AG04449 (cell line): ENCODE results near the gene CDC42BPB.

Source experiments
- CTCF ChIA-PET: fragments of 350-600 bp; formaldehyde crosslinking; extraction: SDS; loops from one replicate; lab custom pipeline; 2021; ENCODE audit warnings: antibody characterized with exemption; lab: Yijun Ruan, JAX
- POLR2A ChIA-PET: fragments of 400-600, 350-600 bp; formaldehyde crosslinking; extraction: SDS; loops from one replicate; lab custom pipeline; 2020; ENCODE audit warnings: antibody characterized with exemption, inconsistent platforms; lab: Yijun Ruan, JAX
- DNase-seq: peaks from one replicate; pipeline ENCODE4 v3.0.0-alpha.2; 2010; ENCODE audit warnings: low read depth, low spot score
- H3K4me3 ChIP-seq: 2 replicates; pipeline ENCODE4 v1.5.1; 2011; ENCODE audit warnings: low read depth, mild to moderate bottlenecking, control low read depth, low read length
- CTCF ChIP-seq: IDR thresholded peaks from one replicate; pipeline ENCODE4 v1.5.1; 2011; ENCODE audit warnings: mild to moderate bottlenecking, moderate library complexity, low read length, control low read depth, inconsistent platforms; ENCODE audit not compliant: insufficient read depth; ENCODE audit errors: missing control alignments

The CDC42BPB gene

GRCh38 chr14:102962111-102962627, 95.2 kb downstream of the CDC42BPB start:
- no peak overlapping the region for H3K4me3 ChIP-seq
- no peak for DNase-seq
- ChIA-PET POLR2A (no interaction called here), CTCF (no interaction called here)
- no peak for TF ChIP-seq CTCF

GRCh38 chr14:102958461-102958860, 98.9 kb downstream of the CDC42BPB start:
- POLR2A ChIA-PET: no interaction called here
- CTCF ChIA-PET: no interaction called here
- no peak for TF ChIP-seq CTCF
- DNase-seq: no peak
- H3K4me3 ChIP-seq: no peak overlapping the region

- CTCF ChIA-PET: no interaction called here
- DNase-seq: no peak
- no peak for TF ChIP-seq CTCF
- POLR2A ChIA-PET: interaction anchor here (0.6 kb wide), 1 partner anchor 118 kb away, joined by 3 read pairs; no protein-coding TSS in a partner anchor
- H3K4me3 ChIP-seq: no peak overlapping the region
Measured at GRCh38 chr14:102957222-102957621, 100.1 kb downstream of the CDC42BPB start.

- no peak overlapping the region for H3K4me3 ChIP-seq
- ChIA-PET POLR2A (no interaction called here), CTCF (interaction anchor here (0.8 to 2.0 kb wide), 4 partner anchors 12 to 261 kb away, joined by 3 to 6 read pairs (median 4); no protein-coding TSS in a partner anchor)
- no peak for TF ChIP-seq CTCF
- DNase-seq: no peak
Measured at GRCh38 chr14:102955636-102956408, 101.5 kb downstream of the CDC42BPB start.

- no peak overlapping the region for H3K4me3 ChIP-seq
- DNase-seq: no peak
- POLR2A ChIA-PET: no interaction called here
- TF ChIP-seq CTCF: no peak
- CTCF ChIA-PET: interaction anchor here (3.6 kb wide), 1 partner anchor 261 kb away, joined by 18 read pairs; no protein-coding TSS in a partner anchor
Measured at GRCh38 chr14:102954081-102954789, 103.1 kb downstream of the CDC42BPB start.

- ChIA-PET POLR2A (no interaction called here), CTCF (interaction anchor here (1.0 to 3.6 kb wide), 2 partner anchors 138 to 259 kb away, joined by 3 to 18 read pairs; no protein-coding TSS in a partner anchor)
- no peak for DNase-seq
- no peak for TF ChIP-seq CTCF
- H3K4me3 ChIP-seq: no peak overlapping the region
Measured at GRCh38 chr14:102953100-102953499, 104.2 kb downstream of the CDC42BPB start.
